NCI-H446 (cell line): ENCODE data around the gene FLNB.
"Not testable (repeated sequence)": the region's sequence is repeated elsewhere in the genome, so short reads cannot be mapped to it uniquely, and the experiment has no call there.

Experiments
- DNase-seq, 2 experiments: peaks; one replicate each; lab custom pipeline; 2025; lab: John Stamatoyannopoulos, UW

The FLNB gene

DNA sequence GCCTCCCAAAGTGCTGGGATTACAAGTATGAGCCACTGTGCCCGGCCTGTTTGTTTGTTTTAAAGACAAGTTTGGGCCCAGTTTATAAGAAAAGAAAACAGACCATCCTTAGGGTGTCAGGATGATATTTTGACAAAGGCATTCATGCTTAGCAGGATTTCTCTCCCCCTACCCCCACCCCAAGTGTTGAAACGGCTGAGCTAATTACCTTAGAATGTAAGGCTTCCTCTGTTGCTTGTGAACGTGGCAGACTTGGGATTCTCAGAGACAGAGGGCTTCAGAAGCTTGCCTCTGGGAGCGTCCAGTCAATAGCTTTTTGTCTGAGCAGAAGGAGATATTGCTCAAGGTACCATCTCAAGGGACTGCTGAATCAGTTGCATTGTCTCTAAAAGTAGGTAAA is 24.0 kb downstream of the FLNB start:
- DNase-seq, result no peak

GRCh38 chr3:58034738-58035523 is 26.7 kb downstream of the FLNB start:
- DNase-seq, result no peak

DNA sequence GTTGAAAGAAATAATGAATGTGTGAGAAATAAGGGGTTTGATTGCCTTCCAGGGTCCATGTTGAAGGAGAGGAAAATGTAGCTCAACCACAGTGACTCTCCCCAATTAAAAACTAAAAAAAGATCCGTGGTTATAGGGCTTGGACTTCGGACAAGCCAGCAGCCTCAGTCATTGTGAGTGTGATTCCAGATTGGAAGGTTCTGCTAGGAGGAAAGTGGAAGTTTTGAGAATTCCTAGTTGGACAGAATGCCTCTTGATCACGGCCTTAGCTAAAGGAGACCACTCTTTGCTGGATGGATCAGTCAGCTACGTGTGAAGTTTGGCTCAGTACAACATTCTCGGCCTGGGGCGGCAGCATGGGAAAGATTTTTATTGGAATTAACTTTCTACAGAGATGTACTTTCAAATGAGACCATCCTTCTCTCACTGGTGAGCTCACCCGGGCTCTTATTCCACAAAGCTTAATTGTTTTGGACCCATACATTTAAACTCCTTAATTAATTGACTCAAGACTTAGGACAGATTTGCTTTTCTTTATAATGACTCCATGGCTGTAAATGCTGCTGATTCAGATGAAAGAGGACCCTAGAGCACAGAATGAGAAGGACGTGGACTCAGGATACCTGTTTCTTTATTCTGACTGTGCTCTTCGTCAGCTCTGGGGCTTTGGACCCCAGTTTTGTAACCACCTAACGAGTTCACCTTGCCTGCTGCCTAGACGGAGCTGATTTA is 27.5 kb downstream of the FLNB start:
- no peak for DNase-seq

GRCh38 chr3:58036293-58037032 is 28.2 kb downstream of the FLNB start:
- DNase-seq, result no peak

DNA sequence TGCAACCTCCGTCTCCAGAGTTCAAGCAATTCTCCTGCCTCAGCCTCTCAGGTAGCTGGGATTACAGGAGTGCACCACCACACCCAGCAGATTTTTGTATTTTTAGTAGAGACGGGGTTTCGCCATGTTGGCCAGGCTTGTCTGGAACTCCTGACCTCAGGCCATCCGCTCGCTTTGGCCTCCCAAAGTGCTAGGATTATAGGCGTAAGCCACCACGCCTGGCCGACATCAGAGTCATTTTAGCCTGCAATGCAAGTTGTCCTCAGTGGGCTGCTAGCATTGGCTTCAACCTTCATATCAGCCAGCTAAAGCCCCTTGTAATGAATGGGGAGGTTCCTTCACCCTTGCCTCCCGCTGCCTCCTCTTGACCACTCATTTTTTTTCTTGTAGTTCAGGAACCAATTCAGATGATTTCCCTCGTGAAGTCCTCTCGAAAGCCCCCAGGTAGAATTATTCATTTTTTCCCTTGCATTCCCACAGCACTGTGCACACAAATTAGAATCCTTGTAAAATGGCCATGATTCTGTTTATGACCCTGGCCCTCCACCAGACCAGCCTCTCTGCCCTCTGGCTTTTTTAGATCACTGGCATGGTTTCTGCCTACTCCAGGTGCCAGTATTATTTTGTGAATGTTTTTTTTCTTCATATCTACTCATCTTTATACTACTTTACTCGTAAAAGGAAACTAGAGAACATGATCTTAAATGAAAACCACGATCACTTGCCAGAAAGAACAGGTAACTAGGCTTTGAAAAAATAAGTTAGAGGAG is 29.1 kb downstream of the FLNB start:
- no peak for DNase-seq

- DNase-seq, result no peak
These were observed 30.6 kb downstream of the FLNB start for GRCh38 chr3:58038675-58039292.

- DNase-seq, result no peak
These were observed 31.4 kb downstream of the FLNB start for GRCh38 chr3:58039601-58040000.

DNA sequence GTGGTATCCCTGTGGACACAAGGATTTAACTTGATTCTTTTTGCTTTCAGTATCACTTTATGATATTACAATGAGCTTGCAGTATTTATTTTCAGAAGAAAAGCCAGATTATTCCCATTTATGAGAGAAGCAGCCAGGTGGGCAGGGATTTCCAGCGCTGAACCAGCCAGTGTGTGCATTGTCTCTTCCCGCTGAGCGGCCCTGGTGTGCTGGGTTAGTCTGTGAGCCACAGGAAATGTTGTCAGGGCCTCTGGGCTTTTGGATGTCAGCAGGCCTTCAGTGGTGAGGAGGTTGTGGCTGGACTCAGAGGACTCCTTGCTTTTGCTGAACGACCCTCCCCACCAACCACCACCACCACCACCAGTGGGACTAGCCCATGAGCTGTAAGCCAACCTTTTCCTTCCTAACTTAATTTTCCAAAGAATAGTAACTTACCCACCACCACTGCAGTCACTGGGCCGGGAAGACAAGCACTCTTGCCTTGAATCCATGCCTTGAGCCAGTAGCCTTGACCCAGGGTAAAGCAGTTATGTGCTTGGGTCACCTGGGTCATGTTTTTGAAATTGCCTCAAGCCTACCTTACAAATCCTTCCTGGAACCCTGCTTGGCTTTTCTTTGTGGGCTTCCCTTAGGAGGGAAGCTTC is 33.1 kb downstream of the FLNB start:
- DNase-seq, result no peak

DNA sequence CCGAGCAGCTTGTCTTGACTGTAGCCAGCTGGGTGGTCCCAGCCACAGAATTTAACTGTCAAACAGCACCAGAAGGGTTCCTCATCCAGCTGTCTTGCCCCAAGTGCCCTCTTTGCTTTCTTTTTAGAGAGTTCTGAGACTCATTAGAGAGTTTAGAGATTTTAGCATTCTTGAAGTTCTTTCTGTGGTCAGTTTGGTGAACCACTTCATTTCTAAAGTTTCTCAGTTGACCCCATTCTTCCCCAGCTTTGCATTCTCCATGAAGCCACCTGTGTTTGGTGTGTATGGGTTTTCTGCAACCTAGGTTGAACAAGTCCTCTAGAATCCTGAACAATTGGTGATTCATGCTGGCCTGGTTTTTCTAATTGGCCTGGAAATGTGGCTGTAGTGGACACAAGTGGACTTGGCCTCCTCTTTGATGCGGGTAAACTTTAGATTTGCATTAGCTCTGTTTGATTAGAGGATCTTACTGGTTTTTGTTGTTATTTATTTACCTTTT is 33.7 kb downstream of the FLNB start:
- DNase-seq, result no peak

DNA sequence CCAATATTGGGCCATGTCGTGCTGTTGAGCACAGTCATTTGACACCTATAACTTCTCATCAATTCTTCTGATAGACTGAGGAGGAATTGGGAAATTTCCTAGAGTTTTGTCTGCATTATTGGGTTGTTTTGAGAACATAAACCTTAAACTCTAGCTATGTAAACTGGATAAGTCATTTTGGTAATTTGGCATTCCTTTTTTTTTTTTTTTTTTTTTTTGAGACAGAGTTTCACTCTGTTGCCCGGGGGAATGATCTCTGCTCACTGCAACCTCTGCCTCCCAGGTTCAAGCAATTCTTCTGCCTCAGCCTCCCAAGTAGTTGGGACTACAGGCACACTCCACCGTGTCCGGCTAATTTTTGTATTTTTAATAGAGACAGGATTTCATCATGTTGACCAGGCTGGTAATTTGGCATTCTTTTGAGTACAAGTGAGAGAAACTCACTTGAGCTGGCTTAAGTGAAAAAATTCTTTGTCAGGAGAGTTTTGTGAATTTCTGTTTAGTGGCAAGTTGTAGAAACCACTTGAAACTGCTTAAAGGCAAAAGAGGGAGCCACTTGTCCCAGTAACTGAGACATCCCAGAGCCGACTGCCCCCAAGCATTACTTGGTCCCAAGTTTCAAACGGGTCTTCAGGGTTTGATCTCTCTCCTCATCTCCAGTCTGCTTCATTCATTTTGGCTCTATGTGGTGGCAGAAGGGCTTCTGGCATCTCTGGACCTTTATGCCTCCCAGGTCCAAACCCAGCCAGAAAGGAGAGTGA is 34.9 kb downstream of the FLNB start:
- DNase-seq, result no peak

DNA sequence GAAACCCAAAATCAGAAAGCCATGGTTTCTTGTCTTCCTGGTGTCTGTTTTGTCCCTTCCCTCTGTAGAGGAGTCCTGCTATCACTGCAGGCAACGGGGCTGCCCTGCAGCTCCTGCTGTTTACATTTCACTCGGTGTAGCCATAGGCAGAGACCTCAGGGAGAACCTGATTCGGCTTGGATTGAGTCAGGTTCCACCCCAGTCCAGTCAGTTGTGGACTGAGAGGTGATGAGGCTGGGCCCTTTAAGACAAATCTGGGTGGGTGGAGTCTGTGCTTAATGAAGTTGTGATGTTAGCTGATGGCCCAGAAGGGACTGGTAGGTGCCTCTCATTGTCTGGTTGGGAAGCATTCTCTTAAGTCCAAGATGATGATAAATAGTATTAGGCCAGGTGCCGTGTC is 35.7 kb downstream of the FLNB start:
- DNase-seq, result no peak

GRCh38 chr3:58044691-58045483 is 36.7 kb downstream of the FLNB start:
- DNase-seq, result no peak

GRCh38 chr3:58047826-58048225 is 39.6 kb downstream of the FLNB start:
- DNase-seq, result no peak

GRCh38 chr3:58048301-58048700 is 40.1 kb downstream of the FLNB start:
- DNase-seq, result no peak

DNA sequence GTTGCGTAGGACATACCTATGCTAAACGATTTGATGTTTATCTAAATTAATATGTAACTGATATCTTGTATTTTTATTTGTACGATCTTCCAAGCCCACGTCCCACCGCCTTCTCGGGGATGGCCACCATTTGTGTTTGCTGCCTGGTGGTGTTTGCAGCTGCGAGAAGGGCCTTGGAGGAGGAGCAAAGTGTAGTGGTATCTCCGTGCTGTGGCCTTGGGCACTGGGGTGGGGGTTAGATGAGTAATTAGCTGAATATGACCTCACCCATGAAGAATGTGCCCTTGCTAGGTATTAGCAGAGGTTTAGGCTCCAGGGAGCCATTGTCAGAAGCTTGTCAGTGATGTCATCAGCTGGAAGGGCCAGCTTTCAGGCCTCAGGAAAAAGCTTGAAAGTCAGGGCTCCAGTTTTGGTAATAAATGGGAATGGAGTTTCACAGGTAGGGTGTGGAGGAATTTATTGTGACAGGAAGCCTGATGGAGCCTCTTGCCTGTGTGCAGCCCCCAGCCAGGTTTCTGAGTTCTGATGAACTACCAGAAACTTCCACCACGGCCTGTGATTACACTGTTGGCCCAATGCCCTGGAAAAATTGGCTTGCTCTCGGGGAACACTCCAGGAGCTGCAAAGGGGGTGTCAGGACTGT is 41.0 kb downstream of the FLNB start:
- no peak for DNase-seq

GRCh38 chr3:58051196-58051595 is 43.0 kb downstream of the FLNB start:
- no peak for DNase-seq

- not testable (repeated sequence) for DNase-seq
These were observed 43.5 kb downstream of the FLNB start for GRCh38 chr3:58051658-58052261.
